Transverse colon (tissue), 4 donors: ENCODE results near the gene PLVAP. TPM values are rescaled to one million over a fixed set of nuclear protein-coding genes. Genes with fewer than 3 reads are reported as not detected.

Experiments used
- DNase-seq: peaks from one replicate; pipeline ENCODE4 v3.0.0-alpha.2; 2019
- H3K27ac ChIP-seq, 4 donors: fragments of 200-600 bp; sonication (generic); 2 replicates each; pipeline ENCODE4 v1.5.1; 2016 to 2018; ENCODE audit warnings: inconsistent platforms in 4 of 4
- H3K27me3 ChIP-seq: fragments of 200-600 bp; sonication (generic); 2 replicates; pipeline ENCODE4 v1.5.1; 2017; ENCODE audit warnings: inconsistent platforms
- H3K36me3 ChIP-seq, 4 donors: fragments of 200-600 bp; sonication (generic); 2 replicates each; pipeline ENCODE4 v1.5.1; 2017 to 2019; ENCODE audit warnings: inconsistent platforms in 4 of 4
- H3K4me1 ChIP-seq, 4 donors: fragments of 200-600 bp; sonication (generic); 2 replicates each; pipeline ENCODE4 v1.5.1; 2017 to 2020; ENCODE audit warnings: inconsistent platforms in 4 of 4
- H3K4me3 ChIP-seq, 4 donors: fragments of 200-600 bp; sonication (generic); 1 replicate in 1 of 4; 2 replicates in 3 of 4; pipeline versions ENCODE4 v1.5.1 to v1.6.1; 2017 to 2019; ENCODE audit warnings: inconsistent platforms in 4 of 4
- H3K9me3 ChIP-seq, 2 donors: fragments of 200-600 bp; sonication (generic); 2 replicates each; pipeline ENCODE4 v1.5.1; 2017 to 2019; ENCODE audit warnings: inconsistent platforms in 2 of 2
- CTCF ChIP-seq, 5 experiments: fragments of 200-600 bp in 3 of 5; fragments of 450-650 bp in 2 of 5; sonication (generic) in 3 of 5; IDR thresholded peaks; 1 replicate in 2 of 5; 2 replicates in 3 of 5; pipeline ENCODE4 v1.5.1; 2016 to 2017; ENCODE audit warnings: antibody characterized with exemption in 5 of 5, inconsistent platforms in 3 of 5, mild to moderate bottlenecking in 2 of 5, moderate library complexity in 1 of 5
- EP300 ChIP-seq: sonication (generic); formaldehyde crosslinking; IDR thresholded peaks from one replicate; pipeline ENCODE4 v1.6.1; 2017; ENCODE audit warnings: antibody characterized with exemption, low read depth
- POLR2A ChIP-seq: fragments of 450-650 bp; IDR thresholded peaks from one replicate; pipeline ENCODE4 v1.6.1; 2016; ENCODE audit warnings: antibody characterized with exemption, mild to moderate bottlenecking, moderate library complexity
- POLR2AphosphoS5 ChIP-seq, 3 donors: sonication (generic); formaldehyde crosslinking; IDR thresholded peaks; one replicate each; pipeline ENCODE4 v1.6.1; 2016; ENCODE audit warnings: antibody characterized with exemption in 3 of 3
- WGBS, 2 donors: methylation state at CpG; one replicate each; pipeline ENCODE4 v1.1.5; 2018; ENCODE audit warnings: low coverage in 1 of 2; 5-methylcytosine and 5-hydroxymethylcytosine counted together
- in situ Hi-C, 4 donors: fragments of 200-750 bp; cut with MboI; loops; one replicate each; pipeline versions ENCODE4 v1.15.0 to v1.15.1; 2017; ENCODE audit warnings: low sequenced_read_pairs in 3 of 4, low pct_ligation_motif_present in 1 of 4, low pct_unique_long_range_greater_than_20kb in 1 of 4
- intact Hi-C: fragments of 100-400 bp; cut with DNase I; formaldehyde crosslinking; loops from one replicate; pipeline ENCODE4 v1.15.1; 2023; ENCODE audit warnings: low total_unique reads
- total RNA-seq, 4 donors: library from RNA; depleted of rRNA; stranded (reverse); fragments of >200 nt; gene quantifications; one replicate each; pipeline ENCODE4 v1.1.0, GENCODE V29; 2016

Gene PLVAP
- total RNA-seq, 4 donors from 2014 or later: 3.0 to 37.0 (median 19.2) TPM

- in situ Hi-C loops (no loop called here), intact Hi-C loops (no loop called here)
- WGBS, 2 donors: 0 to 8% methylated on average over 8 to 23 of the region's 23 CpGs
These were observed 67.1 kb downstream of the PLVAP start for GRCh38 chr19:17309965-17310461.

DNA sequence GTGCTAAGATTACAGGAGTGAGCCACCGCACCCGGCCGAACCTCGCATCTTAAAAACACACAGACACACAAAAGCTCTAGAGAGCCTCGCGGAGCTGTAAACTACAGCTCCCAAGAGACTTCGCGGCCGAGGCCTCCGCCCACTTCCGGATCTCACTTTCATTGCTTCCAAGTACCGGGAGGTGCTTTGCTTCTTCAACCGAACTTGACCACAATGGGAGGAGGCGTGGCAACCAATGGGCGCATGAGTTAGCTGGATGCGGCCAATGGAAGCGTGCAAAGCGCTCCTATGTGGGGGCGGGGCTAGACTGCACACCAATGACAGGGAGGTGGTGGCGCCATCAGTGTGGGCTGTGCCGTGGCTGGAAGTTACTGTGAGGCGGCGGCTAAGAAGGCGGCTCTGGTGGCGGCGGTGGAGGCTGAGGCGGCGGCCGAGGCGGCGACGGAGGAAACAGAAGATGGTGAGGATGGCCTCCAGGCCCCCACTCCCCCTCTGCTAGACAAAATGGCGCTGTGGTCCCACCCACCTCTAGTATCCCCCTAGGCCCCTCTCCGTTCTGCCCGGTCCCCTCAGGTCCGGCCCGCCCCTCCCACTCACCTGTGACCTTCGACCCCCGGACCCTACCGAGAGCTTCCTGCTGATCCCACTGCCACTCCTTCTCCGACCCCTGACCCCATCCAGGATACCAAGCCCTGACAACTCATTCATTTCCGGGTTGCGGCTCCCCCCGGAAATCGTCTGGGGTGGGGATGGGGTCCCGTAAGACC is 67.8 kb downstream of the PLVAP start, which contains the start of gene DDA1:
DDA1 (plus strand) TSS at position 366 of the 767 bp plus-strand sequence; CDS start at position 458, 92 bp downstream.
- no peaks in the 10 kb centered on the region for H3K9me3 ChIP-seq
- 0 to 1% methylated on average over 2 to 46 of the region's 46 CpGs for WGBS, 2 donors
- H3K36me3 ChIP-seq: peaks cover 0 to 8% (median 3%) of the 10 kb centered on the region in 4 donors
- peaks cover 27 to 57% (median 40%) of the 10 kb centered on the region in 4 donors for H3K4me1 ChIP-seq
- intact Hi-C loops (no loop called here), in situ Hi-C loops (no loop called here)
- no peaks in the 10 kb centered on the region for H3K27me3 ChIP-seq
- DNase-seq: peak; percentile 100
- H3K27ac ChIP-seq: peak within 1 kb of the TSS; percentile 80 to 87 (median 85)
- peak within 1 kb of the TSS; percentile 62 to 92 (median 80) for H3K4me3 ChIP-seq
- TF ChIP-seq POLR2AphosphoS5 (IDR thresholded peaks at IDR 0.05) (peak; percentile 42 to 75 (median 73)), CTCF (IDR thresholded peaks at IDR 0.05) (no peak), POLR2A (peak; percentile 76)

More at GRCh38 chr19:17309965-17310461, 67.1 kb downstream of the PLVAP start:
- Histone ChIP-seq H3K27me3 (no peaks in the 10 kb centered on the region), H3K9me3 (no peaks in the 10 kb centered on the region), H3K4me1 (peaks cover 21 to 51% (median 34%) of the 10 kb centered on the region in 4 donors), H3K4me3 (peak overlapping the region; percentile 62 to 92 (median 80)), H3K27ac (peak overlapping the region; percentile 80 to 87 (median 85)), H3K36me3 (peaks cover 0 to 12% (median 5%) of the 10 kb centered on the region in 4 donors)
- DNase-seq: no peak
- no peak for TF ChIP-seq POLR2AphosphoS5 (IDR thresholded peaks at IDR 0.05)
- no peak for TF ChIP-seq CTCF (IDR thresholded peaks at IDR 0.05)
- TF ChIP-seq EP300: no peak
- no peak for TF ChIP-seq POLR2A

DNA sequence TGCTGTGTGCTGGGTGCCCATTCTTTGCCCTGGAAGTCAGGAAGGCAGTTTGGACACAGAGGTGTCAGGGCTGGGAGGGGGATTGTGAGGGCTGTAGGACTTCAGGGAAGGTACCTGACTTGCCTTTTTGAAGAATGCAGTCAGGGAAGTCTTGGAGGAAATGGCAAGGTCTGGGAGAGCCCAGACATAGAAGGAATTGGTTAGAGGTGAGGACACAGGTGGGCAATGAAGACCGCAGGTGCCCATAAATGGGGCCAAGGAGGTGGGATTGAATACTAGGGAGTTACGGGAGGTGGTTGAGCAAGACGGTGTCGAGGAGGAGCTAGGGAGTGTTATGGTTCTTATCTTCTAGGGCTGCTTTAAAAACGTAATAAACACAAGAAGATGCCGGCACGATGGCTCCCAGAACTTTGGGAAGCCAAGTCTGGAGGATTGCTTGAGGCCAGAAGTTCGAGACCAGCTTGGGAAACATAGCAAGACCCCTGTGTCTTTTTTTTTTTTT is 69.2 kb downstream of the PLVAP start:
- Histone ChIP-seq H3K4me3 (no peak overlapping the region), H3K27me3 (no peaks in the 10 kb centered on the region), H3K4me1 (peaks cover 35 to 69% (median 50%) of the 10 kb centered on the region in 4 donors), H3K36me3 (no peaks in the 10 kb centered on the region), H3K9me3 (no peaks in the 10 kb centered on the region), H3K27ac (peak overlapping the region in 1 of 4 donors; percentile 92)
- WGBS, 2 donors: 78 to 82% methylated on average over 7 to 8 of the region's 8 CpGs
- intact Hi-C loops (no loop called here), in situ Hi-C loops (no loop called here)
- no peak for TF ChIP-seq POLR2AphosphoS5 (IDR thresholded peaks at IDR 0.05)
- TF ChIP-seq POLR2A: no peak
- TF ChIP-seq EP300: no peak
- no peak for TF ChIP-seq CTCF (IDR thresholded peaks at IDR 0.05)
- no peak for DNase-seq

DNA sequence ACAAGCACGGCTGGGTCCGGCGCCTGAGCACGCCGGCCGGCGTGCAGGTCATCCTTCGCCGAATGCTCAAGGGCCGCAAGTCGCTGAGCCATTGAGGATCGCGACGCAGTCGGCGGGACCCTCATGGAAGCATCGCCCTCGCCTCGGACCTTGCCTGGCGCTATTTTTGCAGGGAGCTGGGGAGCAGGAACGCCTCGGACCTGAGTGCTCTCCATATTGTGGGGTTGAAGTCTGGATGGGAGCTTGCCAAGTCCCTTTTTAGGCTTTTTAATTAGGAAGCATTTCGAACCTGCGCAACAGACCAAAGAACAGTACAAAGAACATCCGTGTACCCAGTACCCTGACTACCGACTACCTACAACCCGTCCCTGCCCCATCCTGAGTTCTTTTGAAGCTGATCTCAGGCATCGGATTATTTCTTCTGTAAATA is 70.8 kb downstream of the PLVAP start:
- peak overlapping the region; percentile 90 to 98 (median 94) for H3K27ac ChIP-seq
- DNase-seq: no peak
- in situ Hi-C loops (no loop called here), intact Hi-C loops (no loop called here)
- H3K27me3 ChIP-seq: no peaks in the 10 kb centered on the region
- H3K36me3 ChIP-seq: no peaks in the 10 kb centered on the region
- peaks cover 44 to 72% (median 54%) of the 10 kb centered on the region in 4 donors for H3K4me1 ChIP-seq
- 6 to 22% methylated on average over 5 to 28 of the region's 28 CpGs for WGBS, 2 donors
- TF ChIP-seq CTCF (IDR thresholded peaks at IDR 0.05) (no peak), POLR2A (no peak), EP300 (no peak), POLR2AphosphoS5 (IDR thresholded peaks at IDR 0.05) (no peak)
- H3K4me3 ChIP-seq: peak overlapping the region; percentile 28 to 70 (median 59)
- no peaks in the 10 kb centered on the region for H3K9me3 ChIP-seq
